Activated T-helper 1 cell treated with anti-CD3 and anti-CD28 coated beads, Interleukin-12 subunit alpha, Interleukin-12 subunit beta, Interleukin-2, Interleukin-4 antibody, amounts not matched to agents 30 ng/mL and 10 ng/mL and 1 ng/mL, durations not matched to agents 14 hours and 24 hours and 36 hours (primary cell): ENCODE results near the gene CCDC39. TPM values are rescaled to one million over a fixed set of nuclear protein-coding genes. Genes with fewer than 3 reads are reported as not detected.
A peak's percentile ranks its signal among the peaks of the same experiment; 100 is the strongest.

Experiments used
- DNase-seq: peaks from one replicate; pipeline ENCODE4 v3.0.0; 2021; ENCODE audit warnings: low spot score
- H3K27ac Mint-ChIP-seq: one replicate; pipeline ENCODE4 v1.8.0; 2021; ENCODE audit warnings: mild to moderate bottlenecking, mixed read lengths
- H3K27me3 Mint-ChIP-seq: one replicate; pipeline ENCODE4 v1.8.0; 2022; ENCODE audit warnings: mild to moderate bottlenecking, moderate library complexity, mixed read lengths; ENCODE audit not compliant: insufficient read depth
- H3K36me3 Mint-ChIP-seq: one replicate; pipeline ENCODE4 v1.8.0; 2021; ENCODE audit warnings: low read depth, mixed read lengths
- H3K4me1 Mint-ChIP-seq: one replicate; pipeline ENCODE4 v1.8.0; 2021; ENCODE audit warnings: low read depth, mixed read lengths
- H3K4me3 Mint-ChIP-seq: one replicate; pipeline ENCODE4 v1.8.0; 2021; ENCODE audit warnings: mild to moderate bottlenecking, moderate library complexity, mixed read lengths
- H3K9me3 Mint-ChIP-seq: one replicate; pipeline ENCODE4 v1.8.0; 2021; ENCODE audit warnings: mixed read lengths
- intact Hi-C: fragments of 100-400 bp; cut with micrococcal nuclease; formaldehyde crosslinking; loops from one replicate; pipeline ENCODE4 v1.15.1; 2024
- total RNA-seq: library from RNA; stranded (reverse); gene quantifications from 2 replicates; pipeline ENCODE4 v1.2.3, GENCODE V29; 2022

CCDC39 gene
- total RNA-seq, result not detected in 2 replicates

GRCh38 chr3:180679178-180680096 lies at the start of gene CCDC39:
TSS of gene CCDC39 (minus strand) at chr3:180679489. CDS start at chr3:180679380, 109 bp downstream.
- DNase-seq, result peak; percentile 26
- Mint-ChIP-seq H3K9me3 (no peaks in the 10 kb centered on the region), H3K27ac (peak within 1 kb of the TSS; percentile 64), H3K4me1 (peaks cover 22% of the 10 kb centered on the region), H3K4me3 (peak within 1 kb of the TSS; percentile 83), H3K27me3 (peaks cover 41% of the 10 kb centered on the region), H3K36me3 (no peaks in the 10 kb centered on the region)
- intact Hi-C loops, result loop anchor here (2.0 to 10.0 kb wide), 4 partner anchors 55 to 1025 kb away; partner anchors contain the start of genes FXR1 and TTC14

GRCh38 chr3:180720012-180720411 lies 40.7 kb upstream of the CCDC39 start:
- no peaks in the 10 kb centered on the region for H3K27me3 Mint-ChIP-seq
- DNase-seq, result no peak
- intact Hi-C loops, result no loop called here
- H3K9me3 Mint-ChIP-seq, result no peaks in the 10 kb centered on the region
- H3K27ac Mint-ChIP-seq, result no peak overlapping the region
- no peak overlapping the region for H3K4me3 Mint-ChIP-seq
- no peaks in the 10 kb centered on the region for H3K4me1 Mint-ChIP-seq
- no peaks in the 10 kb centered on the region for H3K36me3 Mint-ChIP-seq

DNA sequence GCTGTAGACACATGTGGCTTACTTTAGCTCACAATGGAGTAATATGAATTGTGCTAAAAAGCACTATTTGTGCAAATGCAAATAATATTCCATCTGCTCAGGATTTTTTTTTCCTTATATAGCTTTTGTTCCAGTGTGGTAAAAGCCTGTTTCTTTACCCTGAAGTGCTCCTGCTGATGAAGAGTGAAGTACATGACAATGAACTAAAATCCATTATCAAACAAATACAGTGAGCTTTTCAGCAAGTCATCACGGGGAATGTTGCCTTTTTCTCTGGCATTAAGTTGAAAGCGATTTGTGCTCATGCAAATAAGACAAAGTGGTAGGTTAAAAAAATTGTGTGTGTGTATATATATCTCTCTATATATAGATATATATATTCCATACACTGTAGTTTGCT lies 28.6 kb upstream of the CCDC39 start:
- Mint-ChIP-seq H3K4me1 (no peaks in the 10 kb centered on the region), H3K27ac (no peak overlapping the region), H3K9me3 (no peaks in the 10 kb centered on the region), H3K27me3 (no peaks in the 10 kb centered on the region), H3K4me3 (no peak overlapping the region), H3K36me3 (no peaks in the 10 kb centered on the region)
- DNase-seq, result no peak
- intact Hi-C loops, result no loop called here

DNA sequence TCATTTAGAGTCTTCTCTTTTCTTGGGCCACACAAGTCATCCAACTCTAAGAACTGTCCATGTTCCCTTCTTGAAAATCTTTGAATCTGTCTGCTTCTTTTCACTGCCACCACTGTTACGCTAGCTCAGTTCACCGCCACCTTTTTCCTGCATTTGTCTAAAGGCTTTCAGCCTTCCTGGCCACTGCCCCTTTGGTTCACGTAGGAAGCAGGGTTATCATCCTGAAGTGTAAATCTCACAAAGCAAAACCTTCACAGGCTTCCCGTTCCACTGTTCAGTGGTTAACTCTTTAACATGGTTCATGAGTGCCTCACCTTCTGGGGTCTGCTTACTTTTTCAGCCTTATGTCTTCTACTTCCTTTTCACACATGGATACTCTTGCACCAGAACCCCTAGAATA lies 26.3 kb upstream of the CCDC39 start:
- DNase-seq, result no peak
- Mint-ChIP-seq H3K27me3 (no peaks in the 10 kb centered on the region), H3K27ac (no peak overlapping the region), H3K4me3 (no peak overlapping the region), H3K4me1 (no peaks in the 10 kb centered on the region), H3K36me3 (no peaks in the 10 kb centered on the region), H3K9me3 (no peaks in the 10 kb centered on the region)
- intact Hi-C loops, result no loop called here

DNA sequence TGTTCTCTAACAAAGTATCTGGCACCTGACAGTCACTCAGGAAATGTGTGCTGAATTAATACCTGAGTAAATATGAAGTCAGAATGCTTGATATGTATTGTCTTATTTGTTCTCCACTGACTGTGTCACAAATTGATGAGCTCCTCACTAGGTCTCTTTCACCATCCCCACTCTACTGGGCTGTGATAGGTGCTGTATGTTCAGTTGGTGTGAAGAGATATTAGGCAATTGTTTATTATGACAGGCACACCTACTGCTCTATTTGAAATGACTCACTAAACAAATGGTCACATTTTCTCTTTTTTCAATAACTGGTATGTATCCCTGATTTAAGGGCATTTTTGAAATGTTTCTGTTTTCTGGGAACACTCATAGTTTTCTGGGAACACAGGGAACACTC lies 25.2 kb upstream of the CCDC39 start:
- no peak for DNase-seq
- H3K27ac Mint-ChIP-seq, result no peak overlapping the region
- H3K9me3 Mint-ChIP-seq, result no peaks in the 10 kb centered on the region
- H3K4me1 Mint-ChIP-seq, result no peaks in the 10 kb centered on the region
- H3K36me3 Mint-ChIP-seq, result no peaks in the 10 kb centered on the region
- H3K27me3 Mint-ChIP-seq, result no peaks in the 10 kb centered on the region
- intact Hi-C loops, result no loop called here
- H3K4me3 Mint-ChIP-seq, result no peak overlapping the region

DNA sequence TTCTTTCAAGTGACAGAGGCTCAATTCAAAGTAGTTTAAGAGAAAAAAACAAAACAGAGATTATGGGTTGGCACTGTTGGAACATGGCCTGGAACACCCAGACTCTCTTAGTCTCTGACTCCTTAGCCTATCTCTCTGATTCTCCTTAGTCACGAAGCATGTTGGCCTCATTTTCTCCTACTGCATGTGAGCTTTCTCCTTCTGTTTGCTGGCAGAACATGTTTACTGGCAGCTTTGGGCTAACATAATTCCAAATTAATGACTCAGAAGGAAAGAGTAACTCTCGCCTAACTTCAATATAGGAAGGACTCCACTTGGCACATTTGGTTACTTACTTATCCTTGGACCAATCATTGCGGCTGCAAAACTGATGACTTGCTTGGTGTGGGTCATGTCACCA lies 21.7 kb upstream of the CCDC39 start:
- no peak for DNase-seq
- no peak overlapping the region for H3K27ac Mint-ChIP-seq
- intact Hi-C loops, result no loop called here
- no peak overlapping the region for H3K4me3 Mint-ChIP-seq
- no peaks in the 10 kb centered on the region for H3K9me3 Mint-ChIP-seq
- H3K27me3 Mint-ChIP-seq, result no peaks in the 10 kb centered on the region
- H3K36me3 Mint-ChIP-seq, result no peaks in the 10 kb centered on the region
- no peaks in the 10 kb centered on the region for H3K4me1 Mint-ChIP-seq

GRCh38 chr3:180698760-180699270 lies 19.5 kb upstream of the CCDC39 start:
- intact Hi-C loops, result no loop called here
- Mint-ChIP-seq H3K9me3 (no peaks in the 10 kb centered on the region), H3K4me1 (no peaks in the 10 kb centered on the region), H3K27ac (no peak overlapping the region), H3K4me3 (no peak overlapping the region), H3K36me3 (no peaks in the 10 kb centered on the region), H3K27me3 (no peaks in the 10 kb centered on the region)
- no peak for DNase-seq

GRCh38 chr3:180694321-180694720 lies 15.0 kb upstream of the CCDC39 start:
- Mint-ChIP-seq H3K27me3 (no peaks in the 10 kb centered on the region), H3K27ac (no peak overlapping the region), H3K9me3 (no peaks in the 10 kb centered on the region), H3K36me3 (no peaks in the 10 kb centered on the region), H3K4me3 (no peak overlapping the region), H3K4me1 (no peaks in the 10 kb centered on the region)
- no peak for DNase-seq
- intact Hi-C loops, result no loop called here

- Mint-ChIP-seq H3K9me3 (no peaks in the 10 kb centered on the region), H3K27me3 (no peaks in the 10 kb centered on the region), H3K27ac (no peak overlapping the region), H3K4me3 (no peak overlapping the region), H3K4me1 (no peaks in the 10 kb centered on the region), H3K36me3 (no peaks in the 10 kb centered on the region)
- DNase-seq, result no peak
- intact Hi-C loops, result no loop called here
These were observed 14.4 kb upstream of the CCDC39 start for GRCh38 chr3:180693656-180694055.

- H3K36me3 Mint-ChIP-seq, result no peaks in the 10 kb centered on the region
- no peak for DNase-seq
- H3K4me1 Mint-ChIP-seq, result no peaks in the 10 kb centered on the region
- H3K9me3 Mint-ChIP-seq, result no peaks in the 10 kb centered on the region
- H3K27ac Mint-ChIP-seq, result no peak overlapping the region
- peaks cover 4% of the 10 kb centered on the region for H3K27me3 Mint-ChIP-seq
- no peak overlapping the region for H3K4me3 Mint-ChIP-seq
- intact Hi-C loops, result no loop called here
These were observed 10.8 kb upstream of the CCDC39 start for GRCh38 chr3:180690061-180690460.

DNA sequence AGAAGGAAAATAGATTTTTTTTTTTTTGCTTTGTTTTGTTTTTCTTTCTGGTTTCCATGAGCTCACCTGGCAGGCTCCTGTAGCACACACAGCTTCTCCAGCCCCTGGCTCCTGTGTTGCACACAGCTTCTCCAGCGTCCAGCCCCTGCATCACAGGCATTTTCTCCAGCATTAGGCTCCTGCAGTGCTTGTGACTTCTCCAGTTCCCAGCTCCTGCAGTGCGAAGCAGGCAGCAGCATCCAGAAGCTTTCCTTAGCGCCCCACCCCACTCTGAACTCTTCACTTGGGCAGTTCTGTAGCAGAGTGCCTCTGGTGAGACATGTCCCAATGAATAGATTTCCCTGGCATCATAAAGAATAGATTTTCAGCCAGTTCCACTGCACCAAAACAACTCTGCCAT lies 5.5 kb upstream of the CCDC39 start:
- Mint-ChIP-seq H3K27me3 (peaks cover 19% of the 10 kb centered on the region), H3K9me3 (no peaks in the 10 kb centered on the region), H3K36me3 (no peaks in the 10 kb centered on the region), H3K27ac (no peak overlapping the region), H3K4me3 (no peak overlapping the region), H3K4me1 (peaks cover 4% of the 10 kb centered on the region)
- intact Hi-C loops, result no loop called here
- DNase-seq, result no peak

GRCh38 chr3:180683816-180684215 lies 4.5 kb upstream of the CCDC39 start:
- no peak for DNase-seq
- H3K27ac Mint-ChIP-seq, result no peak overlapping the region
- intact Hi-C loops, result no loop called here
- H3K4me3 Mint-ChIP-seq, result no peak overlapping the region
- peaks cover 27% of the 10 kb centered on the region for H3K27me3 Mint-ChIP-seq
- H3K36me3 Mint-ChIP-seq, result no peaks in the 10 kb centered on the region
- H3K9me3 Mint-ChIP-seq, result no peaks in the 10 kb centered on the region
- H3K4me1 Mint-ChIP-seq, result peaks cover 14% of the 10 kb centered on the region

DNA sequence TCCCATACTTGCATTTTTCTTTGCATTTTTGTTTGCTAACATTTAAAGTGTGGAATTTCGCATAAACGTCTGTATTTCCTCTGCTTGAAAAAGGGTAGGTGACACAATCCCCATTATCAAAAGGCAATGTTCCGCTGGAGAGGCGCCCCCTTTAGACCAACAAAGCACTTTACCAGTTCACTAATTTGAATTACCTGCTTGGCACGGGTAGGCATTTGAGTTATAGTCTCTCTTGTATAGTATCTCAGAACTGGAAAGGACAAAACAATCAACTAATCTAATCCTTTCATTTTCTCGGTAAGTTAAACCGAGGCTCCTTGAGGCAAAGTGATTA lies 775 bp upstream of the CCDC39 start:
- no peaks in the 10 kb centered on the region for H3K36me3 Mint-ChIP-seq
- DNase-seq, result no peak

More for the DNA sequence above, 775 bp upstream of the CCDC39 start:
- Mint-ChIP-seq H3K27me3 (peaks cover 39% of the 10 kb centered on the region), H3K9me3 (no peaks in the 10 kb centered on the region), H3K27ac (no peak overlapping the region), H3K4me3 (peak overlapping the region; percentile 83), H3K4me1 (peaks cover 22% of the 10 kb centered on the region)
- intact Hi-C loops, result no loop called here
